Body of pancreas (tissue), 4 donors: ENCODE data around the gene ZNF521. TPM values are rescaled to one million over a fixed set of nuclear protein-coding genes. Genes with fewer than 3 reads are reported as not detected.

Experiments
- ATAC-seq: fragments of 150-250 bp; one replicate; pipeline ENCODE4 v1.9.1; 2016
- DNase-seq, 4 donors: peaks; one replicate each; pipeline ENCODE4 v3.0.0-alpha.2; 2019
- H3K27ac ChIP-seq, 4 donors: fragments of 200-600 bp; sonication (generic); 1 replicate in 3 of 4; 2 replicates in 1 of 4; pipeline versions ENCODE4 v1.5.1 to v1.6.1; 2016 to 2019; ENCODE audit warnings: mild to moderate bottlenecking in 1 of 4, mixed read lengths in 1 of 4, moderate library complexity in 1 of 4
- H3K27me3 ChIP-seq, 2 donors: fragments of 200-600 bp; sonication (generic); one replicate each; pipeline ENCODE4 v1.6.0; 2016; ENCODE audit warnings: mild to moderate bottlenecking in 1 of 2
- H3K36me3 ChIP-seq, 2 donors: fragments of 200-600 bp; sonication (generic); replicated peaks in 1 of 2; 2 replicates each; pipeline ENCODE4 v1.5.1; 2016; ENCODE audit warnings: low read depth in 2 of 2; ENCODE audit not compliant: insufficient read depth in 1 of 2
- H3K4me1 ChIP-seq: fragments of 200-600 bp; sonication (generic); one replicate; pipeline ENCODE4 v1.6.0; 2016
- H3K4me3 ChIP-seq, 2 donors: fragments of 200-600 bp; sonication (generic); 1 replicate in 1 of 2; 2 replicates in 1 of 2; pipeline ENCODE4 v1.5.1; 2016 to 2019
- H3K9me3 ChIP-seq, 3 donors: fragments of 200-600 bp; sonication (generic); 1 replicate in 2 of 3; 2 replicates in 1 of 3; pipeline ENCODE4 v1.5.1; 2016
- POLR2A ChIP-seq, 3 donors: fragments of 450-650 bp; IDR thresholded peaks; one replicate each; pipeline ENCODE4 v1.6.1; 2016; ENCODE audit warnings: antibody characterized with exemption in 3 of 3, mild to moderate bottlenecking in 2 of 3
- WGBS, 2 donors: methylation state at CpG; one replicate each; pipeline ENCODE4 v1.1.5; 2017; 5-methylcytosine and 5-hydroxymethylcytosine counted together
- intact Hi-C: fragments of 100-400 bp; cut with DNase I; formaldehyde crosslinking; loops from one replicate; pipeline ENCODE4 v1.15.1; 2023
- total RNA-seq, 2 donors: library from RNA; depleted of rRNA; stranded (reverse); fragments of >200 nt; gene quantifications; one replicate each; pipeline ENCODE4 v1.1.0, GENCODE V29; 2016
- TF ChIP-seq, protein P1 (sequence below), 7 experiments: fragments of 450-650 bp in 4 of 7; fragments of 200-600 bp in 3 of 7; sonication (generic) in 3 of 7; IDR thresholded peaks; one replicate each; pipeline ENCODE4 v1.5.1; 2016 to 2019; ENCODE audit warnings: antibody characterized with exemption in 7 of 7

Gene ZNF521
- total RNA-seq, 2 donors from 2014 or later = 3.3 to 17.4 TPM

DNA sequence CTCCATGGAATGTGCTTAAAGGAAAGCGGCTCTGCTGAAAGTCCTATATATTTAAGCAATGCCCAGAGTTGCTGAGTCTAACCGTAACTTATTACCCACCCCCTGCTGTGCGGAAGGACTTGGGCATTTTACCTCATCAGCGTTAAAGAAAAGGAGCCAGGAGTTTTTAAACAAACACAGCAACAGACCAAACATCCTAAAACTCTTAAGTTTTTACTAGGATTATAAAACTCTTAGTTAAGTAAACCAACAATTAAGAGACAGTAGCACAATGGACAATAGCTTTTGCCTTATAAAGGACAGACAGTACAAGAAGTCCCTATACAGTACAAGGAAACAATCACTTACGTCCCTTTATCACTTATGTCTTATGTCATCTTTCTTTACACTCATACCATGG, 90.2 kb downstream of the ZNF521 start:
- Histone ChIP-seq H3K4me1 (no peaks in the 10 kb centered on the region), H3K27ac (no peak overlapping the region), H3K27me3 (no peaks in the 10 kb centered on the region), H3K36me3 (no peaks in the 10 kb centered on the region), H3K4me3 (no peak overlapping the region), H3K9me3 (no peaks in the 10 kb centered on the region)
- ATAC-seq (no peak), DNase-seq (no peak)
- intact Hi-C loops = no loop called here
- WGBS, 2 donors = 50 to 51% methylated on average over 5 of the region's 5 CpGs
- no peak for TF ChIP-seq POLR2A (IDR thresholded peaks at IDR 0.05)
- TF ChIP-seq, protein P1, sequence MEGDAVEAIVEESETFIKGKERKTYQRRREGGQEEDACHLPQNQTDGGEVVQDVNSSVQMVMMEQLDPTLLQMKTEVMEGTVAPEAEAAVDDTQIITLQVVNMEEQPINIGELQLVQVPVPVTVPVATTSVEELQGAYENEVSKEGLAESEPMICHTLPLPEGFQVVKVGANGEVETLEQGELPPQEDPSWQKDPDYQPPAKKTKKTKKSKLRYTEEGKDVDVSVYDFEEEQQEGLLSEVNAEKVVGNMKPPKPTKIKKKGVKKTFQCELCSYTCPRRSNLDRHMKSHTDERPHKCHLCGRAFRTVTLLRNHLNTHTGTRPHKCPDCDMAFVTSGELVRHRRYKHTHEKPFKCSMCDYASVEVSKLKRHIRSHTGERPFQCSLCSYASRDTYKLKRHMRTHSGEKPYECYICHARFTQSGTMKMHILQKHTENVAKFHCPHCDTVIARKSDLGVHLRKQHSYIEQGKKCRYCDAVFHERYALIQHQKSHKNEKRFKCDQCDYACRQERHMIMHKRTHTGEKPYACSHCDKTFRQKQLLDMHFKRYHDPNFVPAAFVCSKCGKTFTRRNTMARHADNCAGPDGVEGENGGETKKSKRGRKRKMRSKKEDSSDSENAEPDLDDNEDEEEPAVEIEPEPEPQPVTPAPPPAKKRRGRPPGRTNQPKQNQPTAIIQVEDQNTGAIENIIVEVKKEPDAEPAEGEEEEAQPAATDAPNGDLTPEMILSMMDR (IDR thresholded peaks at IDR 0.05) = no peak

DNA sequence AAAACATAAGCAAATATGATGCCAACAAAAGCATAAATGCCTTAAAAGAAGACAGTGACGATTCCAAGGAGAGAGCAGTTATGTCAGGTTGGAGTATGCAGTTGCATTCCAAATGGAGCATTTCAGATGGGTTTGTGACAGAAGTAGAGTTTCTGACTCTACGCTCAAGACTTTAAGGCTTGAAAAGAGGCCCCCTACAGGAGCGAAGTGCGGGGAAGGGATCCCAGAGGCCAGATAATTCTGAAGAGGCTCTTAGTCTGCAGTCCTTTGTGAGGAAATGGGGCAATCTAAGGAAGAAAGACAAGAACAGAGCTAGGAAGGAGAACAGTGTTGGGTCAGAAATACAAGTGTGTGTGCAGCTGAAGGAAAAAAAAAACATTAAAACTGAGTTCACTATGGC, 95.5 kb downstream of the ZNF521 start:
- Histone ChIP-seq H3K27me3 (no peaks in the 10 kb centered on the region), H3K36me3 (no peaks in the 10 kb centered on the region), H3K9me3 (no peaks in the 10 kb centered on the region), H3K4me1 (no peaks in the 10 kb centered on the region), H3K27ac (no peak overlapping the region), H3K4me3 (no peak overlapping the region)
- ATAC-seq (no peak), DNase-seq (no peak)
- intact Hi-C loops = no loop called here
- 59 to 77% methylated on average over 4 of the region's 4 CpGs for WGBS, 2 donors
- no peak for TF ChIP-seq POLR2A (IDR thresholded peaks at IDR 0.05)

DNA sequence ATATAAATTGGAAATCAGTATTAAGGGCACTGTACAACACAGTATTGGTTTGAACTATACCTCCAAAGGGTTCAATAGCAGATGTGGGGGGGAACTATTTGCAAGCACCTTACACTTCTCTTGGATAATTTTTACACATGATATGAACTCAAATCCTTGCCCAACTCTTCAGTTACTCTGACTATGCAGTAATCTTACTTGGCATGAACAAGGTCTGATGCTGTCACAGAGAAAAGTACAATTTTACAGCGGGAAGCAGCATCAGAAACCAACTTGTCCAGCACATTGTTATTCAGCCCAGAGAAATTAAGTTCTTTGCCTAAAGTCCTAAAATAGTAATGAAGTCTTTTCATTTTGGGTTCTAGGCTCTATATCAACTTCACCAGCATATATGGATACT, 98.2 kb downstream of the ZNF521 start:
- no peak for ATAC-seq
- no peak overlapping the region for H3K27ac ChIP-seq
- TF ChIP-seq, protein P1 (IDR thresholded peaks at IDR 0.05) = no peak
- no peak for TF ChIP-seq POLR2A (IDR thresholded peaks at IDR 0.05)

DNA sequence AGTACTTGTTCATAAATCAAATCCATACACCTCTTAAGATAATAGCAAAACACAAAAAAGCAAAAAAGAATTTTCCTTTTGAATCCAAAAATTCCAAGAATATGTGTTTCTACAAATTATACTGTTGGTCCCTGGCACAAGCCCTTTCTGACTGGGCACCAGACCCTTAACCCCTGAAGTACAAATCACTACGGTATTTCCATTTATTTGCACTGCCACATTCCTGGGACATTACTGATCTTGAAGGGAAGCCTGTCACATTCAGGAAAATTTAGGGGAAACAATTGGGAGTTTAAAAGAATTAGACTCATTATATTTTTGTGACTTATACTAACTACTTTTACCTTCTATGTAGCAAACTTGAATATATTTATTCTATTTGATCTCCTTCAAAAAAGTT, 98.8 kb downstream of the ZNF521 start:
- intact Hi-C loops = no loop called here
- no peaks in the 10 kb centered on the region for H3K36me3 ChIP-seq
- H3K27ac ChIP-seq = no peak overlapping the region
- no peaks in the 10 kb centered on the region for H3K27me3 ChIP-seq
- H3K9me3 ChIP-seq = no peaks in the 10 kb centered on the region
- TF ChIP-seq POLR2A (IDR thresholded peaks at IDR 0.05) = no peak
- TF ChIP-seq, protein P1 (IDR thresholded peaks at IDR 0.05) = no peak
- no peaks in the 10 kb centered on the region for H3K4me1 ChIP-seq
- no peak for DNase-seq
- WGBS, 2 donors = 43 to 50% methylated on average over 1 of the region's 1 CpG
- no peak for ATAC-seq
- no peak overlapping the region for H3K4me3 ChIP-seq

More for the DNA sequence above, 98.2 kb downstream of the ZNF521 start:
- no peak for DNase-seq
- Histone ChIP-seq H3K9me3 (no peaks in the 10 kb centered on the region), H3K4me3 (no peak overlapping the region), H3K27me3 (no peaks in the 10 kb centered on the region), H3K36me3 (no peaks in the 10 kb centered on the region), H3K4me1 (no peaks in the 10 kb centered on the region)
- intact Hi-C loops = no loop called here
- WGBS, 2 donors = 56 to 88% methylated on average over 1 of the region's 1 CpG

DNA sequence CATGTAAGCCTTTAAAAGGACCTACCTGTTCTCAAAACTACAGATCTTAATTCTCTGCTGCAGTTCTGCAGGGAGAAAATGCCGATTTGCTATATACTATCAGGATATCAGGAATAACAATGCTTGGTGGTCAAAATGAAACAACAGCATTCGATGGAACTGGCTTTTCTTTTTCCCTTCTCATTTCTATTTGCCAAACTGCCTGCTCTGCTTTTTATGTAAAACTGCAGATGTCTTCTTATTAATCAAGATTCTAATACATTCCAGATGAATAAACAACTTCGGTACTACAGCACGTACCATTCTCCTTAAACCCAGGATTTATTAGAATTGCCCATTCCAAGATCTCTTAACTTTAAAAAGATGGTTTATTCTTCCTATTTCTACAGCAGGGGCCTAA, 100.9 kb downstream of the ZNF521 start:
- Histone ChIP-seq H3K9me3 (no peaks in the 10 kb centered on the region), H3K4me3 (no peak overlapping the region), H3K36me3 (no peaks in the 10 kb centered on the region), H3K27ac (no peak overlapping the region), H3K4me1 (no peaks in the 10 kb centered on the region), H3K27me3 (no peaks in the 10 kb centered on the region)
- WGBS, 2 donors = 79 to 82% methylated on average over 4 of the region's 4 CpGs
- intact Hi-C loops = no loop called here
- TF ChIP-seq, protein P1 (IDR thresholded peaks at IDR 0.05) = no peak
- no peak for TF ChIP-seq POLR2A (IDR thresholded peaks at IDR 0.05)
- DNase-seq (no peak), ATAC-seq (no peak)
